Activated T-cell treated with anti-CD3 and anti-CD28 coated beads for 48 hours (primary cell): ENCODE results near the gene VKORC1L1.
"Not testable (repeated sequence)": the region's sequence is repeated elsewhere in the genome, so short reads cannot be mapped to it uniquely, and the experiment has no call there.

Source experiments
- DNase-seq: peaks from one replicate; pipeline ENCODE4 v3.0.0-alpha.2; 2020; ENCODE audit warnings: low read depth

VKORC1L1 gene

DNA sequence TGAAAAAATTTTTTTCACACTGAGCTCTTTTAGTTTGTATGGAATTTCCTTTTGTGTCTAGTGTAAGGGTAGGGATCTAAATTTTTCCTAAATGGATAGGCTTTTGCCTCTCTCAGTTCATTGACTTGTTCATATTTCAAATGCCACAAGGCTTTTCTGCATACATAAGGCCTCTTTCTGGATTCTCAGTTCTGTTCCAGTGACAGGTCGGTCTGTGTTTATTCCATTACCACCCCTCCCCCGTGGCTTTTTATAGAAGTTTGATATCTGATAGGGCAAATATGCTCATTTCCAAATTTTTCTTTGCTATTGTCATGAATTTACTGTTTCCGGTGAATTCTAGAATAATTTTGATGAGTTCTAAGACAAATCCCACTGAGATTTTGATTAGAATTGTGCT is 12.7 kb downstream of the VKORC1L1 start:
- not testable (repeated sequence) for DNase-seq

- DNase-seq = not testable (repeated sequence)
Observed at GRCh38 chr7:65888434-65889156, 15.7 kb downstream of the VKORC1L1 start.

GRCh38 chr7:65889722-65890121 is 16.8 kb downstream of the VKORC1L1 start:
- DNase-seq = not testable (repeated sequence)

- no peak for DNase-seq
Observed at GRCh38 chr7:65892161-65892560, 19.3 kb downstream of the VKORC1L1 start.

DNA sequence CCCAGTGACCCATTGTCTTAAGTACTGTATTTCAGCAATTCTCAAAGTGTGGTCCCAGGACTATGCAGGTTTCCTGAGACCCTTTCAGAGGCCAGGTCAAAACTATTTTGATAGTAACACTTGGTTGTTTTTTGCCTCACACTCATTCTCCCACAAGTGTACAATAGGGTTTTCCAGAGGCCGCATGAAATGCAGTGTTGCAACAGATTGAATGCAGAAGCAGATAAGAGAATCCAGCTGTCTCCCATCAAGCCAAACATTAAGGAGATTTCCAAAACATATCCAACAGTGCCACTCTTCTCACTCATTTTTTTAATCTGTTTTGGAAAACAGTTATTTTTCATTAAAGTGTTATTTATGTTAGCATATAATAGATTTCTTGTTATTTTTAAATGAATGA is 20.0 kb downstream of the VKORC1L1 start:
- no peak for DNase-seq

DNA sequence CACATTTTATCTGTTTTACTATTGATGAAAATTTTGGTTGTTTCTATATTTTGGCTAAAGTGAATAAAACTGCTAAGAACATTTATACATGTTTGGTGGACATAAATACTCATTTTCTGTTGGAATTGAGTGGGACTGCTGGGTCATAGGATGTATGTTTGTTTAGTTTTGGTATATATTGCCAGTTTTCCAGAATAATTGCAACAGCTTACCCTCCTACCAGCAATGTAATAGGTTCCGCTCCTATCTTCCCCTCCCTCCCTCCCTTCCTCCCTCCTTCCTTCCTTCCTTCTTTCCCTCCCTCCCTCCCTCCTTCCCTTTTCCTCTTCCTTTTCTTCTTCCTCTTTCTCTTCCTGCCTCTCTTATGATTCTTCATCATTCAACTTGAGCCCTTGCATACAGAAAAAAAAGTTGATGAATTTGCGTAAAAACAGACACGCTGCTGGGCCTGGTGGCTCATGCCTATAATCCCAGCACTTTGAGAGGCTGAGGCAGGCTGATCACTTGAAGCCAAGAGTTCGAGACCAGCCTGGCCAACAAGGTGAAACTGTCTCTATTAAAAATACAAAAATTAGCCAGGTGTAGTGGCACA is 23.5 kb downstream of the VKORC1L1 start:
- DNase-seq = no peak

DNA sequence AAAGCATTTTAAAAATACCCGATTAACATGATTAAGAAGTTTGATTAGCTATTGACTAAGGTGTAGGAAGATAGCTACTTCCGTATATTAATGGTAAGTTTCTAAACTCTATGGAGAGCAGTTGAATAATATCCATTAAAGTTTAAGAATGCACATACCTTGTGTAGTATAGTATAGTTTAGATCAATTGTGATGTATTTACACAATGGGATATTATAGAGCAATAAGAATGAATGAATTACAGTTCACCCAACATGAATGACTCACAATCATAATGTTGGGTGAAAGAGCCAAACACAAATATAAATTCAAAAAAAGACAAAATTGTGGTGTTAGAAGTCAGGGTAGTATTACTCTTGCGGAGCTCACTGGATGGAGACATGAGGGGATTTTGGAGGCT is 24.4 kb downstream of the VKORC1L1 start:
- DNase-seq = not testable (repeated sequence)

- DNase-seq = not testable (repeated sequence)
Observed at GRCh38 chr7:65898677-65899447, 26.0 kb downstream of the VKORC1L1 start.

- no peak for DNase-seq
Observed at GRCh38 chr7:65902306-65902705, 29.4 kb downstream of the VKORC1L1 start.

GRCh38 chr7:65907501-65908198 is 34.8 kb downstream of the VKORC1L1 start:
- no peak for DNase-seq

GRCh38 chr7:65910237-65910636 is 37.4 kb downstream of the VKORC1L1 start:
- no peak for DNase-seq

DNA sequence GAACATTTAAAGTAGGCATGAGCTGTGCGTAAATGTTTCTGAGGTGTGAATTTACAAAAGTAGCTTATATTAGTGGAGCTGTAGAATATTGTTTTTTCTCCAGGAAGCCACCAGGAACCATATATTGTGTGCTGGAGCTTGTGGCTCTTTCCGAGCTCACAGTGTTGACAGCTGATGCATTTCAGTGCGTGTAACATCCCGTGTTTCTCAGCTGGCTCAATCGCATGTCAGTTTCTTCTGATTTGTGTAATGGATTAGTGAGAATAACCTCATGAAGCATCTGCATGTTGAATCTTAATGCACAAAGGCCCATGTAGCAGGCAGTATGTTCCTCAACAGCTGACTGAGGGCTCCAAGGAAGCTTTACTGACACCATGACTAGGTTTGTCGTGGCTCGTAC is 39.4 kb downstream of the VKORC1L1 start:
- no peak for DNase-seq

- DNase-seq = no peak
Observed at GRCh38 chr7:65915921-65916657, 43.2 kb downstream of the VKORC1L1 start.

- DNase-seq = no peak
Observed at GRCh38 chr7:65923316-65923715, 50.4 kb downstream of the VKORC1L1 start.

DNA sequence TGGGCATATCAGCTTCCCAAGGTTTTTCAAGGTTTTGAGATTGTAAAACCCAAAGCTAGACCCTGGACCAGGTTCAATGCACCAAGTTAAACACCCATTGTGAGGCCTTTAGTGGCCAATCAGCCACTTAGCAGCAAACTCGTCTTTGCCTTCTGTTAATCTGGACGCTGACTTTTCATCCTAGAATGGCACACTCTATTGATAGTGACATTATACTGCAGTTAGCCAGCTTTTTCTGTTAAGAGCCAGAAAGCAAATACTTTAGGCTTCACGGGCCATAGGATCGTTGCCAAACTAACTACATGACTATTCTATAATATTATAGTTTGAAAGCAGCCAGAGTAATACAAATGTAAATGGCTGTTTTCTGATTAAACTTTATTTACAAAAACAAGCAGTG is 51.3 kb downstream of the VKORC1L1 start:
- no peak for DNase-seq

GRCh38 chr7:65925040-65925439 is 52.2 kb downstream of the VKORC1L1 start:
- DNase-seq = no peak

GRCh38 chr7:65926588-65926987 is 53.7 kb downstream of the VKORC1L1 start:
- DNase-seq = no peak

DNA sequence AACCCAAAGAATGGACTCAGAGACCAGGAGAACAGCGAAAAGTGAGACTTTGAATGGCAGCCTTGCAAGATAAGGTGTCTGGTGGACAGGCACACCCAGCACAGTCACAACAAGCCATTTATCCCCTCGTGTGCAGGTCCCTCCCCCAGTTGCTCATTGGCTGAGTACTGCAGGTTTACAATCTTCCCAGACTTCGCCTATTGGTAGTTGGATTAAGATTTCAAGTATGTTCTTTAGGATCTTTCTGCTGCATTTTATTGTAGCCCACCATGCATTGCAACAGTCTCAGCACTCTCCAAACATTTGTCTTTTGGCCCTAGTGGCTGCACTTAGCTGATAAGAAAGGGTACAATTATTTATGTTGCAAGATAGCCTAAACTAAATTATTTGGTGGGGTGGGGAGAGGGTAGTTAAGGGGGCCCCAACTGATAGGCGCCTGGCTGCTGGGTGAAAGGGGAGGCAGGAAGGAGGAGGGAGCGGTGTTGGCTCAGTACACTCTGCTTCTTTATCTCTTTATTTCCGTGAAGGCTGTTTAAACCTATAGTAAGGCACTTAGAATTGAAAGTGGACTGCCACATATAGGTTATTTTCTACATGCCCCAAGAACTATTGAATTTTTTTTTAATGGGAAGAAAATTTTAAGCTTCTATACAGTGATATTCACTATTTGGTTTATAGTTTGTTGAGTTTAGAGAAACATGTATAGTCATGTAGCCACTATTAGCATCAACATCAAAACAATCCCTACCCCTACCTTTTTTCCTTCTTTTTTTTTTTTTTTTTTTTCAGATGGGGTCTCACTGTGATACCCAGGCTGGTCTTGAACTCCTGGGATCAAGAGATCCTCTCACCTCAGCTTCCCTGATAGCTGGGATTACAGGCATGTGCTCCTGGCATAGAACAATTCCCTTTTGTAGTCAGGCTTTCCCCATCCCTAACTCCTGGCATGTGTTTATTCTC is 54.9 kb downstream of the VKORC1L1 start:
- DNase-seq = no peak

DNA sequence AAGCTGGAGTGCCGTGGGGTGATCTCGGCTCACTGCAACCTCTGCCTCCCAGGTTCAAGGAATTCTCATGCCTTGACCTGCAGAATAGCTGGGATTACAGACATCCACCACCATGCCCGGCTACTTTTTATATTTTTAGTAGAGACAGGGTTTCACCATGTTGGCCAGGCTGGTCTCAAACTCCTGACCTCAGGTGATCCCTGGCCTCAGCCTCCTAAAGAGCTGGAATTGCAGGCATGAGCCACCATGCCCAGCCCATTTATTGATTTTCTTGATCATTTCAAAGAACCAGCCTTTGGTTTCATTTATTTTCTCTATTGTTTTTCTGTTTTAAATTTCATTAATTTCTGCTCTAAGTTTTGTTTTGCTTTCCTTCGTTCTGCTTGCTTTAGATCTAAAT is 58.8 kb downstream of the VKORC1L1 start:
- DNase-seq = no peak

- no peak for DNase-seq
Observed at GRCh38 chr7:65937296-65937695, 64.4 kb downstream of the VKORC1L1 start.
